Renal cortex interstitium (tissue), 15 donors: ENCODE data around the gene LGALS9. TPM values are rescaled to one million over a fixed set of nuclear protein-coding genes. Genes with fewer than 3 reads are reported as not detected.

Experiments
- DNase-seq, 11 donors: peaks; one replicate each; pipeline ENCODE4 v3.0.0-alpha.2; 2013; ENCODE audit warnings: low read depth in 9 of 11, low spot score in 4 of 11; ENCODE audit errors: extremely low read depth in 1 of 11
- long read RNA-seq, 16 experiments: transcript quantifications; one replicate each; lab custom pipeline, GENCODE V29; 2026
- polyA plus RNA-seq, 3 donors: library from polyadenylated mRNA; unstranded; fragments of 120-200 nt; gene quantifications; one replicate each; pipeline ENCODE4 v1.2.1, GENCODE V29; 2013; ENCODE audit not compliant: insufficient read length in 3 of 3

Gene LGALS9
- 10 to 100 TPM; 11.1 to 19.2 (median 16.4) TPM for polyA plus RNA-seq
- long read RNA-seq, donor 1, result 0 reads
- long read RNA-seq, donor 2, transcript LGALS9-201 (10 exons, 3,018 nt), result major isoform, 5 of 6 reads
- long read RNA-seq, donor 2, partial matches to known transcripts, result 0 of 6 reads
- long read RNA-seq, donor 2, other reads (novel, unspliced or antisense), result 0 of 6 reads
- long read RNA-seq, donor 3, partial matches to known transcripts, result 0 of 3 reads
- long read RNA-seq, donor 3, other reads (novel, unspliced or antisense), result 0 of 3 reads
- long read RNA-seq, donor 4, partial matches to known transcripts, result 0 of 3 reads
- long read RNA-seq, donor 4, other reads (novel, unspliced or antisense), result 0 of 3 reads
- long read RNA-seq, donor 5, result 0 reads
- long read RNA-seq, donor 6, partial matches to known transcripts, result 0 of 6 reads
- long read RNA-seq, donor 6, other reads (novel, unspliced or antisense), result 0 of 6 reads
- long read RNA-seq, donor 7, partial matches to known transcripts, result 0 of 2 reads
- long read RNA-seq, donor 7, other reads (novel, unspliced or antisense), result 0 of 2 reads
- long read RNA-seq, donor 8, result 0 reads
- long read RNA-seq, donor 9, partial matches to known transcripts, result 0 of 1 reads
- long read RNA-seq, donor 9, other reads (novel, unspliced or antisense), result 0 of 1 reads
- long read RNA-seq, donor 10, partial matches to known transcripts, result 5 of 6 reads
- long read RNA-seq, donor 10, other reads (novel, unspliced or antisense), result 0 of 6 reads
- long read RNA-seq, donor 11, partial matches to known transcripts, result 0 of 2 reads
- long read RNA-seq, donor 11, other reads (novel, unspliced or antisense), result 0 of 2 reads
- long read RNA-seq, donor 12, result 0 reads
- long read RNA-seq, donor 13, result 0 reads
- long read RNA-seq, donor 14, partial matches to known transcripts, result 0 of 2 reads
- long read RNA-seq, donor 14, other reads (novel, unspliced or antisense), result 0 of 2 reads
- long read RNA-seq, donor 15, result 0 reads
- long read RNA-seq, donor 16, partial matches to known transcripts, result 0 of 7 reads
- long read RNA-seq, donor 16, other reads (novel, unspliced or antisense), result 0 of 7 reads

- no peak for DNase-seq
These were observed at the start of gene LGALS9 for GRCh38 chr17:27630607-27631410. LGALS9 (plus strand) TSS chr17:27631188; CDS start chr17:27631266, 78 bp downstream.

DNA sequence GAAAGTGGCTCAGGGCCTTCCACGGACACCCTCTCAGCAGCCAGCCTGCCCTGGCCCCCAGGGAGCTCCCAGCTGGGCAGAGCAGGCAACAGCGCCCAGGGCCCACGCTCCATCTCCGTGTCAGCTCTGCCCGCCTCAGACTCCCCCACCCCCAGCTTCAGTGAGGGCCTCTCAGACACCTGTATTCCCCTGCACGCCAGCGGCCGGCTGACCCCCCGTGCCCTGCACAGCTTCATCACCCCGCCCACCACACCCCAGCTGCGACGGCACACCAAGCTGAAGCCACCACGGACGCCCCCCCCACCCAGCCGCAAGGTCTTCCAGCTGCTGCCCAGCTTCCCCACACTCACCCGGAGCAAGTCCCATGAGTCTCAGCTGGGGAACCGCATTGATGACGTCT is 48.3 kb upstream of the LGALS9 start:
- DNase-seq, result no peak

DNA sequence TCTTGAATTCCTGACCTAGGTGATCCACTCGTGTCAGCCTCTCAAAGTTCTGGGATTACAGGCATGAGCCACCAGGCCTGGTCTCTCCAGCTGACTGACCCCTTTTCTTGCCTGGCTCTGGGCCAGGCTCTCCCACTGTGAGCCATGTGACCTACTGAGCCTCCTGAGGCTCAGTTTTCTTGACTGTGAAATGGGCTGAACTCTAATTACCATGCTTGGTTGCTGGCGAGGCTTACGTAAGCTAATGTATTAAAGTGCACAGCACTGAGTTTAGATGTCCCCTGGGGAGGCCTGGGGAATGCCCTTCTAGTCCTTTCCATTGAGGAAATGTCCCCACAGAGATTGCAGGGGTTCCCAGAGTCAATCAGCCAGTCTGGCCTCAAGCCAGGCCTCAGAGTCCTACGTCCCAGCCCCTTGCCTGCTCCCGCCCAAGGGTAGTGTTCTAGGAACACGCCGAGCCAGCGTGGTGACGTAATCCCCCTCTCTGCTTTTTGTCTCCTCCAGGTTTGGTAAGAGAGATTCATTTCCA is 45.8 kb upstream of the LGALS9 start:
- no peak for DNase-seq

DNA sequence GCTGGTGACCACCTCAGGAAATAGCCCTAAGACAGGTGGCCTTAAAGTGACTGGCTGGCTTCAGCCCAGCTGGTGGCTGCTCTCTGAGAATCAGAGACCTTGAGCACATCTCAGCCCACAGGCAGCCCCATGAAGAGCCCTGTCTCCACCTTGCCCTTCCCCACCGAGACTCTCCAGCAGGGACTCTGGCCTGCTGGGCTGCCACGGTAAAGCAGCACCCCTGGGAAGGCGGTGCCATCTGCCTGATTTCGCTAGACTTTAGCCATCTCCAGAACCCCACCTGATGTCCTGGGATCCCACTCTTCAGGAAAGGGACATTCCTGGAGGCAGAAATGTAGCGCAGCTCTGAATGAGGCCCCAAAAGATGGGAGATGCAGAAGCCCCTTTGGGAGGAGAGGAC is 45.2 kb upstream of the LGALS9 start:
- no peak for DNase-seq

DNA sequence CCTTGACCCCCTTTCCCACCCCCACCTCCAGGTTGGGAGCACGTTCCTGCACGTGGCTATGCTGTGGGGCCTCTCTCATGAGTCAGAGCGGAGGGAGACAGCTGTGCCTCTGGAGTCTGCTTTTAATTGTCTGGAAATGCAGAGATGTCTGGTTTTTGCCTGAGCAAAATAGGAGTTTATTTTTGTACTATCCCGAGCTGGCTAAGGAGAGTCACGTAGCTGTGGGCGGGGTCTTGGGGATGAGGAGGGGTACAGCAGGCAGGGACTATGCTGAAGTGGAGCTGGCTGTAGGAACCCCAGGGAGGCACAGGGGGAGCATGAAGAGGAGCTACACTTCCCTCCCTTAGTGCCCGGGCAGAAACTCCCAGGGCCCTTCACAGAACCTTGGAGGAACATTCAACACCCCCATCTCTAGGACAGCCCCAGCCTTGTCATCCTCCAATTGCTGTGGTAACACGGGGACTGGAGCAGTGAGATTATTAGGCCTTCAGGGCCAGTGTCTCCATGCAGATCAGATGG is 44.7 kb upstream of the LGALS9 start:
- DNase-seq, result no peak

DNA sequence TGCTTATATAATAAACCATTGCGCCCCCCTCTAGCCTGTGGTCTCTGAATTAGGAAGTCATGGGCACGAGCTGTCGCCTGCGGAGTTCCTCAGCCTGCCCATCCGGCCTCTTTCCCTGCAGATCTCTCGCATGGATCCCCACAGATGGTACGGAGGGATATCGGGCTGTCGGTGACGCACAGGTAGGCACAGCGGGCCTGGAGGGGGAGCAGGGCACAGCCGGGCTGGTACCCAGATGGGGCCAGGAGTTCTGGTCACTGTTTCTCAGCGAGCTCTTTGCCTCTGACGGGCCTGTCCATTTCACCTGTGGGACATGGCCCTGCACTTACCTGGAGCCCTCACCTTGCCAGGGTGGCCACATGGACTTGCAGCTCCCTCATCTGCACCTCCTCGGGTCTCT is 42.6 kb upstream of the LGALS9 start:
- DNase-seq, result no peak

DNA sequence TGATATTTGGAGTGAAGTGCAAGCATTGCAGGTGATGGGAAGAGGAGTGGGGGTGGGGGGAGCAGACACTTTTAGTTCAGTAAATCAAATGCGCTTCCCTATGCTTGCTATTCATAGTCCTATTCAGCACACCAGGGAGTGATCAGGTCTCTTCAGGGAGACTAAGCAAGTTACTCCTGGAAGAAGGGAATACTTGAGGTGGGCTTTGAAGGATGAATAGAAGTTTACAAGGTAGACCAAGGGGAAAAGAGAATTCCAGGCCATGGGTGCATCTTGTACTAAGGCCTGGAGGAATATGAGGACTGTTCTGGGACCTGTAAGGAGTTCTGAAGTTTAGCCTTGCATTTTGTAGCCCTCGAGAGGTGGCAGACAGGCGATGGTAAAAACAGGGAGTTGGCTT is 40.1 kb upstream of the LGALS9 start:
- DNase-seq, result no peak

- no peak for DNase-seq
These were observed 39.0 kb upstream of the LGALS9 start for GRCh38 chr17:27591986-27592385.

DNA sequence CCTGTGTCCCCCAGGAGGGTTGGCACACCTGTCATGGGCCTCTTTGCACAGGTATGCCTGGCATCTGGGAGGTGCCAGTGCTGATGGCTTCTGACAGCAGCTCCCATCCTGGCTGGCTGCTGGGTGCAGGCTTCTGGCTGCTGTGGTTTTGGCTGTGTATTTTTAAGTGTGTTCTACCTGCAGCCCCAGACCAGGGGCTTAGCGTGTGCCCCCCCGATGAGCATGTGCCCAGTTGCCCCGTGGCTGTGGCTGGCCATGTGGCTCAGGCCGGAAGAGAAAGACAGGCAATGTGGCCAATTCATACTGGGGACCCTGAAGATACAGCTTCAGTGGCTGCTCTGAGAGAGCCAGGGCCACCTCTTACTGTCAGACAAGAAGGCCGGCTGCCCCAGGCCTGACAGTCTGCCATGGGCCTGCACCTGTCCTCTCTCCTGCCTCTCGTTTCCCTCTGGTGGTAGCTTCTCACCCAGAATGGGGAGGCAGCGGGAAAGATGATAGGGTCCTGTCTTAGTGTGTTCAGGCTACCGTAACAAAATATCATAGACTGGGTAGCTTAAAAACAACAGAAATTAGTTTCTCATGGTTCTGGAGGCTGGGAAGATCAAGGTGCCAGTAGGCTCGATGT is 37.6 kb upstream of the LGALS9 start:
- no peak for DNase-seq

DNA sequence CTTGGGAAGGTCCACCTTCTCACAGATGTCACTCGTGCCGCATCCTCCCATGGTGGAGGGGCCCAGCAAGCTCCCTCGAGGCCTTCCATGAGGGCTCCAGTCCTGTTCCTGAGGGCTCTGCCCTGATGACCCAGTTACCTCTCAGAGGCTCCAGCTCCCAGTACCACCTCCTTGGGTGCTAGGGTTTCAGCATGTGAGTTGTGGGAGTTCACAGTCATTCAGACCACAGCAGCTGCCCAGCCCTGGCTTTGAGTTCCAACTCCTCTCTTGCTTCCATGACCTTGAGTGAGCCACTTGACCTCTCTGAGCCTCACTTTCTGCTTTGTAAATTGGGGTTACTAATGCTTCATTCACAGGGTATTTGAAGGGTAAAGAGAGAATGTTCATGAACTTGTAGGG is 37.1 kb upstream of the LGALS9 start:
- no peak for DNase-seq

DNA sequence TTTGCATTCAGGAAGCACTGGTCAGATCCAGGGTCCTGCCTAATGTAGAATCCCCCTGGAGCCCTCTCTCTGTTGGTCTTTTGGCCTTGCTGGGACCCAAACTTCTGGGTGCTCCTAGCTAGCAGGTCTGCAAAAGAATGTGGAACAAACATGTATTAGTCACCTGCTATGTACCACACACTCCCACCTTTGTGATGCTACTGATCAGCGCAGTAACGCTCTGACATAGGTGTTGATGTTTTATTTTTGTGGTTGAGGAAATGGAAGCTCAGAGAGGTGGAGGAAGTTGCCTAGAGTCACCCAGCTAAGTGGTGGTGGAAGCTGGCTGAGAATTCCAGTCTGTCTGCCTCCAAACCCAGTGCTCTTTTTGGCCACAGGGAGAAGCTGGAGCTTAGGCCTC is 35.8 kb upstream of the LGALS9 start:
- DNase-seq, result no peak

DNA sequence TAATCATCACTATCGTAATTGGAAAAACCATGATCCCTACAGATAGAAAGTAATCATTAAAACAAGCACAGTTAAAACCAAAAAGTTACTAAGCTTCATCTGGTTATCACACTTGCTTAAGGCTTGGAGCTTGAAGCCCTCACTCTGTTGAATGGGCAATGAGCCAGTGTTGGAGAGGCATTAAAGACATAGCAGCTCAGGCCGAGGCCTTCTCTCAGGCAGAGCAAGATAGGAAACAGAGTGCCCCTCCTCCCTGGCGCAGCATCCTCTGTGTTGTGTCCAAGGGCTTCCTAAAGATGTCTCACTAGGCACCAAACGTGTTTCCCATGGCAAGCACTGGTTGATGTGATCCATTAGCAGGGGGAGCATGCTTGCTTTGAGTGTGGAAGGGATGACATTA is 34.9 kb upstream of the LGALS9 start:
- DNase-seq, result no peak

- no peak for DNase-seq
These were observed 34.3 kb upstream of the LGALS9 start for GRCh38 chr17:27596566-27597187.

DNA sequence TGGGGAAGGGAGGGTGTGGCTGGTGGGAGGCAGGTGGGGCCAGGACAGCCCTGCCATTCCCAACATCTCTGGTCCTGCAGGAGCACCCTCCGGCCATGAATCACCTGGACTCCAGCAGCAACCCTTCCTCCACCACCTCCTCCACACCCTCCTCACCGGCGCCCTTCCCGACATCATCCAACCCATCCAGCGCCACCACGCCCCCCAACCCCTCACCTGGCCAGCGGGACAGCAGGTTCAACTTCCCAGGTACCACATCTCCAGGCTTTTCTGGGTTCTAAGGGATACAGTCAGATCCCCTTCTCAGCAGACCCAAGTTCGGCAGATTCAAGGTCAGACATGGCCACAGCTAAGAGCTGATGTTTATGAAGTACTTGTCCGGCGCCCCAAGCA is 33.8 kb upstream of the LGALS9 start:
- DNase-seq, result no peak

- no peak for DNase-seq
These were observed 33.1 kb upstream of the LGALS9 start for GRCh38 chr17:27597783-27598320.

GRCh38 chr17:27598337-27599050 is 32.5 kb upstream of the LGALS9 start:
- DNase-seq, result no peak

DNA sequence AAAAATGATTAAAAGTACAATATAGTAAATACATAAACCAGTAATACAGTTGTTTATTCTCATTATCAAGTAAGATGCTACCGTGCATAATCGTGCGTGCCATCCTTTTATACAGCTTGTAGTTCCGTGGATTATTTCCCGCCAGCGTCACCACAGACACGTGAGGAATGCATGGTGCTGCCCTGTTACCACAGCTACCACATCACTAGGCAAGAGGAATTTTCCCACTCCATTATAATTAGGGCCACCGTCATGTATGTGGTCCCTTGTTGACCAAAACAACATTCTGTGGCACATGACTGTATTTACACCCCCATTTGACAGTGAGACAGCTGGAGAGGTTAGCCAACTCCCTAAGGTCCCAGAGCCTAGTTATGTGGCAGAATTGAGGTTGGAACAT is 30.5 kb upstream of the LGALS9 start:
- no peak for DNase-seq
